Loucy (cell line): ENCODE measurements around the gene SPATA21.

Experiments used
- H2AFZ ChIP-seq: fragments of 200-600 bp; sonication (generic); 2 replicates; pipeline ENCODE4 v1.6.0; 2016; ENCODE audit warnings: antibody characterized with exemption, mild to moderate bottlenecking, low read length, moderate library complexity
- H3F3A ChIP-seq: fragments of 200-600 bp; 2 replicates; pipeline ENCODE4 v1.6.0; 2016; ENCODE audit warnings: antibody characterized with exemption, low read depth, mild to moderate bottlenecking
- H3K27me3 ChIP-seq: fragments of 200-600 bp; sonication (generic); 2 replicates; pipeline ENCODE4 v1.6.1; 2014; ENCODE audit warnings: low read length, mild to moderate bottlenecking; ENCODE audit not compliant: insufficient read depth, poor library complexity, severe bottlenecking
- H3K36me3 ChIP-seq: fragments of 200-600 bp; sonication (generic); 2 replicates; pipeline ENCODE4 v1.6.1; 2016; ENCODE audit warnings: low read length; ENCODE audit not compliant: insufficient read depth
- H3K4me1 ChIP-seq: fragments of 200-600 bp; sonication (generic); 2 replicates; pipeline ENCODE4 v1.5.1; 2014; ENCODE audit warnings: low read length, mild to moderate bottlenecking; ENCODE audit not compliant: insufficient read depth, poor library complexity, severe bottlenecking
- H3K4me2 ChIP-seq: fragments of 200-600 bp; sonication (generic); 2 replicates; pipeline ENCODE4 v1.6.0; 2014; ENCODE audit warnings: antibody characterized with exemption, low read length, low read depth, mild to moderate bottlenecking; ENCODE audit not compliant: poor library complexity, severe bottlenecking
- H3K4me3 ChIP-seq: fragments of 200-600 bp; sonication (generic); 2 replicates; pipeline ENCODE4 v1.5.1; 2014; ENCODE audit warnings: low read length, mild to moderate bottlenecking, mixed read lengths; ENCODE audit not compliant: poor library complexity, severe bottlenecking
- H3K79me2 ChIP-seq: fragments of 200-600 bp; sonication (generic); 2 replicates; pipeline ENCODE4 v1.6.1; 2014; ENCODE audit warnings: low read length; ENCODE audit not compliant: insufficient read depth
- H3K9ac ChIP-seq: fragments of 200-600 bp; sonication (generic); 2 replicates; pipeline ENCODE4 v1.6.0; 2014; ENCODE audit warnings: mild to moderate bottlenecking, low read depth, low read length, moderate library complexity; ENCODE audit not compliant: poor library complexity, severe bottlenecking
- H3K9me2 ChIP-seq: fragments of 200-600 bp; sonication (generic); replicated peaks from 2 replicates; pipeline ENCODE4 v1.6.1; 2016; ENCODE audit warnings: low read depth, low read length, mixed read lengths
- H3K9me3 ChIP-seq: fragments of 200-600 bp; sonication (generic); 2 replicates; pipeline ENCODE4 v1.6.1; 2014; ENCODE audit warnings: mild to moderate bottlenecking, antibody characterized with exemption, low read length, low read depth; ENCODE audit not compliant: insufficient read depth
- H4K20me1 ChIP-seq: fragments of 200-600 bp; sonication (generic); 2 replicates; pipeline ENCODE4 v1.6.0; 2014; ENCODE audit warnings: antibody characterized with exemption, low read length, mild to moderate bottlenecking; ENCODE audit not compliant: insufficient read depth, poor library complexity, severe bottlenecking
- EZH2phosphoT487 ChIP-seq: fragments of 200-600 bp; IDR thresholded peaks from 2 replicates; pipeline ENCODE4 v1.6.1; 2018; ENCODE audit warnings: antibody characterized with exemption, mild to moderate bottlenecking, moderate library complexity, borderline replicate concordance
- TF ChIP-seq, protein P1 (sequence below): fragments of 200-600 bp; sonication (generic); conservative IDR thresholded peaks from 2 replicates; pipeline ENCODE4 v1.5.1; 2014; ENCODE audit warnings: mild to moderate bottlenecking, antibody characterized with exemption, low read length

SPATA21 gene

GRCh38 chr1:16378443-16378842 is 58.8 kb downstream of the SPATA21 start:
- no peaks in the 10 kb centered on the region for H3K36me3 ChIP-seq

DNA sequence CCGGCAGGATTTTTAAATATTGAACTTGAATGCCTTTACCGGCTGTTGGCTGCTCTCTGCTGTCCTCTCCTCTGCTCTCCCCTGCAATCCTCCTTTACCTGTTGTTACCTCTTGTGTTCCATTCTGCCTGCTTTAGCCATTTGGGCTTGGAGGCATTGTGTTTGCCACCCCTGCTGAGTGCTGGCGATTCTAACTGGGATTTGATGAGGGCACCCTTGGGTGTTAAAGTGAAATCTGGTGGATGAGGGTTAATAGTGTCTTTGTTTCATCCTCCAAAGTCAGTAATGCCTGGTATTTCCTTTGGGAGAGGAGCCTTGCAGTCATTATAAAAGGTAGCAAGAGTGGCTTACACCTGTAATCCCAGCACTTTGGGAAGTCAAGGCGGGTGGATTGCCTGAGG is 60.3 kb downstream of the SPATA21 start:
- no peaks in the 10 kb centered on the region for H3K9me3 ChIP-seq
- no peaks in the 10 kb centered on the region for H3K9me2 ChIP-seq
- TF ChIP-seq, protein P1, sequence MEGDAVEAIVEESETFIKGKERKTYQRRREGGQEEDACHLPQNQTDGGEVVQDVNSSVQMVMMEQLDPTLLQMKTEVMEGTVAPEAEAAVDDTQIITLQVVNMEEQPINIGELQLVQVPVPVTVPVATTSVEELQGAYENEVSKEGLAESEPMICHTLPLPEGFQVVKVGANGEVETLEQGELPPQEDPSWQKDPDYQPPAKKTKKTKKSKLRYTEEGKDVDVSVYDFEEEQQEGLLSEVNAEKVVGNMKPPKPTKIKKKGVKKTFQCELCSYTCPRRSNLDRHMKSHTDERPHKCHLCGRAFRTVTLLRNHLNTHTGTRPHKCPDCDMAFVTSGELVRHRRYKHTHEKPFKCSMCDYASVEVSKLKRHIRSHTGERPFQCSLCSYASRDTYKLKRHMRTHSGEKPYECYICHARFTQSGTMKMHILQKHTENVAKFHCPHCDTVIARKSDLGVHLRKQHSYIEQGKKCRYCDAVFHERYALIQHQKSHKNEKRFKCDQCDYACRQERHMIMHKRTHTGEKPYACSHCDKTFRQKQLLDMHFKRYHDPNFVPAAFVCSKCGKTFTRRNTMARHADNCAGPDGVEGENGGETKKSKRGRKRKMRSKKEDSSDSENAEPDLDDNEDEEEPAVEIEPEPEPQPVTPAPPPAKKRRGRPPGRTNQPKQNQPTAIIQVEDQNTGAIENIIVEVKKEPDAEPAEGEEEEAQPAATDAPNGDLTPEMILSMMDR, result no peak
- no peak for TF ChIP-seq EZH2phosphoT487
- no peaks in the 10 kb centered on the region for H3F3A ChIP-seq
- no peak overlapping the region for H3K9ac ChIP-seq
- no peak overlapping the region for H2AFZ ChIP-seq
- H3K36me3 ChIP-seq, result no peaks in the 10 kb centered on the region
- no peak overlapping the region for H3K4me3 ChIP-seq
- peaks cover 70% of the 10 kb centered on the region for H4K20me1 ChIP-seq
- peaks cover 98% of the 10 kb centered on the region for H3K79me2 ChIP-seq
- H3K4me1 ChIP-seq, result peaks cover 11% of the 10 kb centered on the region
- no peaks in the 10 kb centered on the region for H3K27me3 ChIP-seq
- H3K4me2 ChIP-seq, result no peak overlapping the region

More at GRCh38 chr1:16378443-16378842, 58.8 kb downstream of the SPATA21 start:
- Histone ChIP-seq H3K4me1 (peaks cover 11% of the 10 kb centered on the region), H3K9me2 (no peaks in the 10 kb centered on the region), H3K27me3 (no peaks in the 10 kb centered on the region), H3K9me3 (no peaks in the 10 kb centered on the region), H2AFZ (no peak overlapping the region), H4K20me1 (peaks cover 67% of the 10 kb centered on the region), H3K4me2 (no peak overlapping the region), H3K79me2 (peaks cover 100% of the 10 kb centered on the region), H3F3A (no peaks in the 10 kb centered on the region), H3K4me3 (no peak overlapping the region), H3K9ac (no peak overlapping the region)
- TF ChIP-seq, protein P1, result no peak
- no peak for TF ChIP-seq EZH2phosphoT487

DNA sequence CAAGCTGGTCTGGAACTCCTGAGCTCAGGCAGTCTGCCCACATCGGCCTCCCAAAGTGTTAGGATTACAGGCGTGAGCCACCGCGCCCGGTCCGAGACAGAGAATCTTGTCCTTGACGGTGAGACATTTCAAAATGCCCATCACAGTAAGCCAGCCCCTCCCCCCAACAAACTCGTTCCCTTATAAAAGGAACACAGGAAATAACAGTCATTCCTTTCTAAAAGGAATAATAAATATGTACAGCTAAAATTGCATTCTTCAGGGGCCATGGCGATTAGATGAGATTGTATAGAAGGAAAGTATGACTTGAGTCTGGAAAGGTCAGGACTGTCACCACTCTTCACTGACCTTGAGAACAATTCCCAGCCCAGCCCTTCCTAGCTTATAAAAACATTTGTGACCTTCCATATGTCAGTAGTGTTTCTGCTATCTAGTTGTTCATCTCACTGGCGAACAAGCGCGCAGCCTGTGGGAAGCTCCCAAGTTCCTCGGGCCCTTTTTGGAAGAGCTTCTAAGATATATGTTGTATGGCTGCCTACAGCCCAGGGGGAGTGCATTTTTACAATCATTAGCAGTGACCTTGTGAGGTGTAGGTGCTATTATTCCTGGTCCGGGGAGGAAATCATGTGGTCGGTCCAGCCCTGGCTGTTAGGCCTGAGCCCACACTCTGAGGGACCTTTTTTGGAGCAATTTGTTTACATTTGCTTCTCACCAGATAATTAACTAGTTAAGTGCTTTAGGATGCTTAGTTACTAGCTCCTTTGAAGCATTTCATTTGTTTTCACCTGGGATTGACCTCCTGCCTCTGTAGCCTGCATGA is 61.5 kb downstream of the SPATA21 start:
- no peak for TF ChIP-seq EZH2phosphoT487
- TF ChIP-seq, protein P1, result no peak
- Histone ChIP-seq H3K36me3 (no peaks in the 10 kb centered on the region), H3K4me3 (no peak overlapping the region), H4K20me1 (peaks cover 80% of the 10 kb centered on the region), H3K9me2 (no peaks in the 10 kb centered on the region), H3K4me1 (peaks cover 15% of the 10 kb centered on the region), H3K79me2 (peaks cover 98% of the 10 kb centered on the region), H3K4me2 (peak overlapping the region; percentile 15), H3K9ac (no peak overlapping the region), H3F3A (no peaks in the 10 kb centered on the region), H3K9me3 (no peaks in the 10 kb centered on the region), H3K27me3 (no peaks in the 10 kb centered on the region), H2AFZ (no peak overlapping the region)
